Daoy (cell line): ENCODE measurements around the gene EIF2AK2. TPM values are rescaled to one million over a fixed set of nuclear protein-coding genes. Genes with fewer than 3 reads are reported as not detected.

ENCODE experiments used
- total RNA-seq: library from RNA; depleted of rRNA; stranded (reverse); fragments of >200 nt; shearing (Covaris generic); gene quantifications from 2 replicates; pipeline ENCODE4 v1.2.3, GENCODE V29; 2014; rRNA removed

EIF2AK2 gene
- total RNA-seq, 1 experiment from 2014 or later, result 28.0 TPM

Other genes starting within 250 kb of the EIF2AK2 start
- gene STRN, start 190.4 kb downstream of the EIF2AK2 start, total RNA-seq, result 12.1 and 15.2 TPM in 2 replicates
- gene HEATR5B, start 72.6 kb downstream of the EIF2AK2 start, total RNA-seq, result 18.5 and 21.6 TPM in 2 replicates
- gene GPATCH11, start 72.5 kb downstream of the EIF2AK2 start, total RNA-seq, result 19.7 and 25.2 TPM in 2 replicates
- not detected in 2 replicates for gene SULT6B1, start 31.7 kb upstream of the EIF2AK2 start, total RNA-seq
- 10.5 and 23.5 TPM in 2 replicates for gene CEBPZOS, start 39.5 kb upstream of the EIF2AK2 start, total RNA-seq
- 130 and 161 TPM in 2 replicates for gene CEBPZ, start 74.6 kb upstream of the EIF2AK2 start, total RNA-seq
- 21.3 and 26.8 TPM in 2 replicates for gene NDUFAF7, start 74.7 kb upstream of the EIF2AK2 start, total RNA-seq
- gene PRKD3, start 167.9 kb upstream of the EIF2AK2 start, total RNA-seq, result 70.6 and 102 TPM in 2 replicates
- gene QPCT, start 187.7 kb upstream of the EIF2AK2 start, total RNA-seq, result 27.8 and 42.6 TPM in 2 replicates